Cerebellar nuclear complex (tissue), 1 donor: Measurements from ENCODE around the gene PRSS53.
"Not testable (repeated sequence)": the region's sequence is repeated elsewhere in the genome, so short reads cannot be mapped to it uniquely, and the experiment has no call there.

Experiments
- DNase-seq, 2 experiments: peaks; one replicate each; lab custom pipeline; 2025; lab: John Stamatoyannopoulos, UW

The PRSS53 gene

GRCh38 chr16:31088459-31089183 is at the start of gene PRSS53:
TSS of gene PRSS53 (minus strand) at chr16:31088943. CDS start at chr16:31088809, 134 bp downstream.
- no peak for DNase-seq

- not testable (repeated sequence) for DNase-seq
Measured at GRCh38 chr16:31136822-31137499, 48.2 kb upstream of the PRSS53 start.

GRCh38 chr16:31136287-31136662 is 47.5 kb upstream of the PRSS53 start:
- DNase-seq, result no peak

GRCh38 chr16:31135535-31136286 is 47.0 kb upstream of the PRSS53 start, which contains the start of gene PRSS8:
TSS of gene PRSS8 (minus strand) at chr16:31135727. CDS start at chr16:31135498, 229 bp downstream.
- DNase-seq, result no peak

- no peak for DNase-seq
Measured at GRCh38 chr16:31134625-31135534, 46.1 kb upstream of the PRSS53 start.

GRCh38 chr16:31134091-31134571 is 45.4 kb upstream of the PRSS53 start:
- DNase-seq, result no peak

- no peak for DNase-seq
Measured at GRCh38 chr16:31133046-31133501, 44.3 kb upstream of the PRSS53 start.

- no peak for DNase-seq
Measured at GRCh38 chr16:31132303-31132979, 43.7 kb upstream of the PRSS53 start.

GRCh38 chr16:31131841-31132271 is 43.1 kb upstream of the PRSS53 start:
- no peak for DNase-seq

- DNase-seq, result no peak
Measured at GRCh38 chr16:31131416-31131815, 42.7 kb upstream of the PRSS53 start.

- DNase-seq, result no peak
Measured at GRCh38 chr16:31130899-31131298, 42.2 kb upstream of the PRSS53 start.

GRCh38 chr16:31130336-31130891 is 41.7 kb upstream of the PRSS53 start:
- DNase-seq, result no peak

GRCh38 chr16:31129568-31130335 is 41.0 kb upstream of the PRSS53 start:
- DNase-seq, result no peak

GRCh38 chr16:31128711-31129567 is 40.2 kb upstream of the PRSS53 start:
- DNase-seq, result no peak

GRCh38 chr16:31127182-31127581 is 38.4 kb upstream of the PRSS53 start:
- DNase-seq, result no peak

GRCh38 chr16:31125844-31126243 is 37.1 kb upstream of the PRSS53 start:
- DNase-seq, result no peak

- no peak for DNase-seq
Measured at GRCh38 chr16:31120129-31120528, 31.4 kb upstream of the PRSS53 start.
